Measurements from ENCODE around the gene TTC21A. TPM values are rescaled to one million over a fixed set of nuclear protein-coding genes. Genes with fewer than 3 reads are reported as not detected.

Gene TTC21A
- total and polyA plus RNA-seq, 2 donors (not counting 1 experiment from before 2014, with no cell fraction given): 1.6 to 2.1 TPM

DNA sequence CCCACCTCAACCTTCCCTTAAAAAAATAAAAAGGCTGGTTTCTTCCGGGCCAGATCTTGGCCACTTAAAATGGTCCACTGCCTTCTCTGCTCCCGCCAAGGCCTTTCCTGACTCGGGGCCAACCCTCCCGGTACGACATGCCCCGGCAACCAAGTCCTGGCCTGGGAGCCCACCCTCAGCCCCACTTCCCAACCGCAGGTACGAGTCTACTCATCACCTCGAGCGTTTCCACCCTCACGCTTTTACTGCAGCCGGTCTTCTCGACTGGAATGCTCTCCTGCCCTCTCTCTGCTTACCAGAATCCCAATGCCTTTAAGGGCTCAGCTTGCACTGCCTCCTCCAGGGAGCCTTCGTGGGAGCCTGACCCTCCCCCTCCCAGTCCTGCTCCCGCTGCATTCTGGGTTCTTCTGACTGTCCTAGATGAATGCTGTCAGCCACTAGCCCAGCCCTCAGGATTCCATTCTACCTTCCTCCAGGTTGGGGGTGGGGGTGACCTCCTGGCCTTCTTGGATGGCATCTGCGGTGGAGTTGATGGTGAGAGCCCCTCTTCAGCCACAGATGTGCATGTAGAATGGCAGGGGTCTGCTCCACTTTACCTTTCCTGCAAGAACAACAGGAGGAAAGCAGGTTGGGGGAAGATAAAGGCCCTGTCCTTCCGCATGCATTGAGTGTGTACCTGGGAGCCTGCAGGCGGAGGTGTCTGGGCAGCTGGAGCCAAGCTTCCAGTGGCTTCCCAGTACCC is 47.0 kb downstream of the TTC21A start:
- H3K79me2 ChIP-seq (ENCODE audit: control insufficient read depth, insufficient read depth, low read length): peaks cover 30% of the 10 kb centered on the region
- H2AFZ ChIP-seq (ENCODE audit: low read length): no peak overlapping the region
- no peaks in the 10 kb centered on the region for H3K27me3 ChIP-seq (ENCODE audit: control insufficient read depth, insufficient read depth, low read length)
- H3K36me3 ChIP-seq (ENCODE audit: control insufficient read depth, insufficient read depth, low read length): no peaks in the 10 kb centered on the region
- H3K9me3 ChIP-seq (ENCODE audit: control insufficient read depth, insufficient read depth, low read depth, low read length): no peaks in the 10 kb centered on the region
- H3K27ac ChIP-seq (ENCODE audit: insufficient read depth, low read length): no peak overlapping the region
- H3K4me1 ChIP-seq (ENCODE audit: control insufficient read depth, extremely low read depth, insufficient read depth, low read length): peaks cover 24% of the 10 kb centered on the region
- H3K4me3 ChIP-seq (replicated peaks in 1 of 4; ENCODE audit: control extremely low read depth in 1 of 4, insufficient read depth in 1 of 4, low read depth in 3 of 4, low read length in 4 of 4): peak overlapping the region in 1 of 4 experiments; percentile 51
- TF ChIP-seq, protein P1, sequence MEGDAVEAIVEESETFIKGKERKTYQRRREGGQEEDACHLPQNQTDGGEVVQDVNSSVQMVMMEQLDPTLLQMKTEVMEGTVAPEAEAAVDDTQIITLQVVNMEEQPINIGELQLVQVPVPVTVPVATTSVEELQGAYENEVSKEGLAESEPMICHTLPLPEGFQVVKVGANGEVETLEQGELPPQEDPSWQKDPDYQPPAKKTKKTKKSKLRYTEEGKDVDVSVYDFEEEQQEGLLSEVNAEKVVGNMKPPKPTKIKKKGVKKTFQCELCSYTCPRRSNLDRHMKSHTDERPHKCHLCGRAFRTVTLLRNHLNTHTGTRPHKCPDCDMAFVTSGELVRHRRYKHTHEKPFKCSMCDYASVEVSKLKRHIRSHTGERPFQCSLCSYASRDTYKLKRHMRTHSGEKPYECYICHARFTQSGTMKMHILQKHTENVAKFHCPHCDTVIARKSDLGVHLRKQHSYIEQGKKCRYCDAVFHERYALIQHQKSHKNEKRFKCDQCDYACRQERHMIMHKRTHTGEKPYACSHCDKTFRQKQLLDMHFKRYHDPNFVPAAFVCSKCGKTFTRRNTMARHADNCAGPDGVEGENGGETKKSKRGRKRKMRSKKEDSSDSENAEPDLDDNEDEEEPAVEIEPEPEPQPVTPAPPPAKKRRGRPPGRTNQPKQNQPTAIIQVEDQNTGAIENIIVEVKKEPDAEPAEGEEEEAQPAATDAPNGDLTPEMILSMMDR (conservative IDR thresholded peaks at IDR 0.05 in 1 of 2, IDR thresholded peaks at IDR 0.05 in 1 of 2; ENCODE audit: low read depth in 1 of 2, low read length in 2 of 2): no peak
- TF ChIP-seq EZH2 (IDR thresholded peaks at IDR 0.05; ENCODE audit: low read length, missing control alignments): no peak
- peak in 1 of 2 donors; percentile 33 for DNase-seq (ENCODE audit: low read depth in 2 of 2)
- no peak overlapping the region for H3K4me2 ChIP-seq (ENCODE audit: extremely low read depth, insufficient read depth, low read length)
- no peaks in the 10 kb centered on the region for H4K20me1 ChIP-seq (ENCODE audit: control insufficient read depth, extremely low read depth, insufficient read depth, low read length)
- H3K9ac ChIP-seq (ENCODE audit: insufficient read depth, low read length): no peak overlapping the region

DNA sequence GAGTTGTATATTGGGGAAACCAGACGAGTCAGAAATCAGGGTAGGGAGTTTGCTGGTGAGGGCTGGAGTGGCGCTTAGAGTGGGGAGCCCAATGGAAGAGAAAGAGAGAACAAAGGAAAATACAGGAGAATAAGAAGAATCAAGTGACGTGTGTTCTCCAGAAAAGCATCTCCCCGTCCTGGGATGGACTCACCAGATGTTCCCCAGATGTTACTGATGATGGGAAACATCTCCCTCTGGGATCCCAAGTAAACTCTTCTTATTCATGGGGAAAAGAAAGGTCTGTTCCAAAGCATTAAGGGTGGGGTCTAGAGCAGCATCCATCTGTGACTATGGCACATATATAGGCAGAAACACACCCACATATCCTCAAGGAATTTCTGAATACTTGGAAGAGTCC is 48.9 kb downstream of the TTC21A start:
- H3K9me3 ChIP-seq (ENCODE audit: control insufficient read depth, insufficient read depth, low read depth, low read length): no peaks in the 10 kb centered on the region
- H3K4me2 ChIP-seq (ENCODE audit: extremely low read depth, insufficient read depth, low read length): no peak overlapping the region
- H3K4me3 ChIP-seq (replicated peaks in 1 of 4; ENCODE audit: control extremely low read depth in 1 of 4, insufficient read depth in 1 of 4, low read depth in 3 of 4, low read length in 4 of 4): no peak overlapping the region
- H3K36me3 ChIP-seq (ENCODE audit: control insufficient read depth, insufficient read depth, low read length): no peaks in the 10 kb centered on the region
- DNase-seq (ENCODE audit: low read depth in 2 of 2): peak in 1 of 2 donors; percentile 30
- TF ChIP-seq, protein P1 (conservative IDR thresholded peaks at IDR 0.05 in 1 of 2, IDR thresholded peaks at IDR 0.05 in 1 of 2; ENCODE audit: low read depth in 1 of 2, low read length in 2 of 2): no peak
- no peak for TF ChIP-seq EZH2 (IDR thresholded peaks at IDR 0.05; ENCODE audit: low read length, missing control alignments)
- no peak overlapping the region for H2AFZ ChIP-seq (ENCODE audit: low read length)
- peaks cover 6% of the 10 kb centered on the region for H3K4me1 ChIP-seq (ENCODE audit: control insufficient read depth, extremely low read depth, insufficient read depth, low read length)
- H3K27ac ChIP-seq (ENCODE audit: insufficient read depth, low read length): no peak overlapping the region
- H3K27me3 ChIP-seq (ENCODE audit: control insufficient read depth, insufficient read depth, low read length): no peaks in the 10 kb centered on the region
- no peak overlapping the region for H3K9ac ChIP-seq (ENCODE audit: insufficient read depth, low read length)
- peaks cover 19% of the 10 kb centered on the region for H3K79me2 ChIP-seq (ENCODE audit: control insufficient read depth, insufficient read depth, low read length)
- H4K20me1 ChIP-seq (ENCODE audit: control insufficient read depth, extremely low read depth, insufficient read depth, low read length): no peaks in the 10 kb centered on the region

DNA sequence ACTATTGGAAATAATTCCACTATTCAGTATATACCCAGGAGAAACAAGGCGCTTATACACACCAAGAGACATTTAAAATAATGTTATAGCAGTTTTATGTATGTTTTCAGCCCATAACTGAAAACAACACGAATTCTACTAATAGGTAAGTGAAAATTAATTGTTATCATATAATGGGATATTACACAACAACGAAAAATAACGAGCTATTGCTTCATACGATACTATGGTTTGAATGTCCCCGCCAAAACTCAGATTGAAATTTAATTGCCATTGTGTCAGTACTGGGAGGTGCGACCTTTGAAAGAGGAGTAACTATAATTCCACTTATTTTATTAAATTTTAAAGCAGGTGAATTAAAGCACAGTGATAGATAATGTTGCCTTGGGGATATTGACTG is 49.9 kb downstream of the TTC21A start:
- H4K20me1 ChIP-seq (ENCODE audit: control insufficient read depth, extremely low read depth, insufficient read depth, low read length): no peaks in the 10 kb centered on the region
- H3K27me3 ChIP-seq (ENCODE audit: control insufficient read depth, insufficient read depth, low read length): no peaks in the 10 kb centered on the region
- no peak overlapping the region for H3K4me3 ChIP-seq (replicated peaks in 1 of 4; ENCODE audit: control extremely low read depth in 1 of 4, insufficient read depth in 1 of 4, low read depth in 3 of 4, low read length in 4 of 4)
- no peak overlapping the region for H2AFZ ChIP-seq (ENCODE audit: low read length)
- no peak for TF ChIP-seq EZH2 (IDR thresholded peaks at IDR 0.05; ENCODE audit: low read length, missing control alignments)
- TF ChIP-seq, protein P1 (conservative IDR thresholded peaks at IDR 0.05 in 1 of 2, IDR thresholded peaks at IDR 0.05 in 1 of 2; ENCODE audit: low read depth in 1 of 2, low read length in 2 of 2): no peak
- H3K4me2 ChIP-seq (ENCODE audit: extremely low read depth, insufficient read depth, low read length): no peak overlapping the region
- DNase-seq (ENCODE audit: low read depth in 2 of 2): no peak
- H3K9ac ChIP-seq (ENCODE audit: insufficient read depth, low read length): no peak overlapping the region
- no peaks in the 10 kb centered on the region for H3K9me3 ChIP-seq (ENCODE audit: control insufficient read depth, insufficient read depth, low read depth, low read length)
- no peaks in the 10 kb centered on the region for H3K36me3 ChIP-seq (ENCODE audit: control insufficient read depth, insufficient read depth, low read length)
- peaks cover 2% of the 10 kb centered on the region for H3K4me1 ChIP-seq (ENCODE audit: control insufficient read depth, extremely low read depth, insufficient read depth, low read length)
- H3K27ac ChIP-seq (ENCODE audit: insufficient read depth, low read length): no peak overlapping the region
- H3K79me2 ChIP-seq (ENCODE audit: control insufficient read depth, insufficient read depth, low read length): peaks cover 9% of the 10 kb centered on the region

Data from fibroblast of lung (primary cell).